Smooth muscle cell (in vitro differentiated cells): ENCODE results near the gene EEA1. TPM values are rescaled to one million over a fixed set of nuclear protein-coding genes. Genes with fewer than 3 reads are reported as not detected.
A peak's percentile ranks its signal among the peaks of the same experiment; 100 is the strongest.

ENCODE experiments used
- DNase-seq: peaks from one replicate; lab custom pipeline; 2025; ENCODE audit not compliant: unreplicated experiment; lab: John Stamatoyannopoulos, UW
- H2AFZ ChIP-seq: fragments of 200-600 bp; sonication (generic); 2 replicates; pipeline ENCODE4 v1.6.0; 2016; ENCODE audit warnings: antibody characterized with exemption, low read depth, mild to moderate bottlenecking
- H3F3A ChIP-seq: fragments of 200-600 bp; sonication (generic); 2 replicates; pipeline ENCODE4 v1.6.0; 2017; ENCODE audit warnings: antibody characterized with exemption, low read depth
- H3K27ac ChIP-seq: fragments of 200-600 bp; sonication (generic); 2 replicates; pipeline ENCODE4 v1.5.1; 2016; ENCODE audit warnings: low read depth, mild to moderate bottlenecking
- H3K27me3 ChIP-seq: fragments of 200-600 bp; sonication (generic); 2 replicates; pipeline ENCODE4 v1.6.1; 2016; ENCODE audit warnings: low read depth, mild to moderate bottlenecking
- H3K36me3 ChIP-seq: fragments of 200-600 bp; sonication (generic); 2 replicates; pipeline ENCODE4 v1.5.1; 2016; ENCODE audit warnings: low read depth
- H3K4me1 ChIP-seq: fragments of 200-600 bp; sonication (generic); 2 replicates; pipeline ENCODE4 v1.5.1; 2016; ENCODE audit warnings: low read depth
- H3K4me2 ChIP-seq: fragments of 200-600 bp; sonication (generic); 2 replicates; pipeline ENCODE4 v1.6.0; 2016; ENCODE audit warnings: mild to moderate bottlenecking
- H3K4me3 ChIP-seq: fragments of 200-600 bp; sonication (generic); 2 replicates; pipeline ENCODE4 v1.5.1; 2016; ENCODE audit warnings: mild to moderate bottlenecking
- H3K79me2 ChIP-seq: fragments of 200-600 bp; sonication (generic); 2 replicates; pipeline ENCODE4 v1.6.0; 2016; ENCODE audit warnings: low read depth, mild to moderate bottlenecking
- H3K9ac ChIP-seq: fragments of 200-600 bp; sonication (generic); 2 replicates; pipeline ENCODE4 v1.6.0; 2016; ENCODE audit warnings: low read depth
- H3K9me3 ChIP-seq: fragments of 200-600 bp; sonication (generic); replicated peaks from 2 replicates; pipeline ENCODE4 v1.5.1; 2016; ENCODE audit warnings: low read depth
- H4K20me1 ChIP-seq: fragments of 200-600 bp; sonication (generic); 2 replicates; pipeline ENCODE4 v1.6.0; 2016; ENCODE audit warnings: low read depth
- CTCF ChIP-seq: fragments of 200-600 bp; sonication (generic); IDR thresholded peaks from 2 replicates; pipeline ENCODE4 v1.5.1; 2017; ENCODE audit warnings: borderline replicate concordance, mild to moderate bottlenecking, antibody characterized with exemption; ENCODE audit not compliant: insufficient read depth, poor library complexity, severe bottlenecking
- WGBS: methylation state at CpG from one replicate; pipeline ENCODE4 v1.1.7; 2016; ENCODE audit warnings: low lambda C conversion rate; 5-methylcytosine and 5-hydroxymethylcytosine counted together
- polyA plus RNA-seq: library from polyadenylated mRNA; unstranded; fragments of >200 nt; fragmentation: Nextera tagmentation; extraction: Ambion mirVana; gene quantifications from 2 replicates; pipeline ENCODE4 v1.2.1, GENCODE V29; 2016
- total RNA-seq: library from RNA; depleted of rRNA; stranded (reverse); fragments of >200 nt; gene quantifications from 2 replicates; pipeline ENCODE4 v1.2.3, GENCODE V29; 2014

EEA1 gene
- total and polyA plus RNA-seq, 2 experiments from 2014 or later, result 25.1 to 29.0 TPM

- Histone ChIP-seq H3K36me3 (no peaks in the 10 kb centered on the region), H3K9ac (no peak overlapping the region), H3K27me3 (no peaks in the 10 kb centered on the region), H3K4me2 (peak overlapping the region; percentile 30), H3K27ac (peak overlapping the region; percentile 18), H3K4me3 (no peak overlapping the region), H3K4me1 (peaks cover 7% of the 10 kb centered on the region), H3K9me3 (no peaks in the 10 kb centered on the region), H3F3A (peaks cover 3% of the 10 kb centered on the region), H3K79me2 (no peaks in the 10 kb centered on the region), H2AFZ (no peak overlapping the region), H4K20me1 (no peaks in the 10 kb centered on the region)
- no peak for TF ChIP-seq CTCF
- DNase-seq, result no peak
- 65% methylated on average over 6 of the region's 6 CpGs for WGBS
Measured at GRCh38 chr12:92943482-92944250, 14.6 kb upstream of the EEA1 start.

- Histone ChIP-seq H3K4me3 (no peak overlapping the region), H3K9me3 (no peaks in the 10 kb centered on the region), H3K27ac (no peak overlapping the region), H3K4me1 (peaks cover 7% of the 10 kb centered on the region), H4K20me1 (no peaks in the 10 kb centered on the region), H3K4me2 (peak overlapping the region; percentile 54), H3F3A (peaks cover 3% of the 10 kb centered on the region), H2AFZ (no peak overlapping the region), H3K36me3 (no peaks in the 10 kb centered on the region), H3K9ac (no peak overlapping the region), H3K79me2 (no peaks in the 10 kb centered on the region), H3K27me3 (no peaks in the 10 kb centered on the region)
- TF ChIP-seq CTCF, result no peak
- no peak for DNase-seq
- WGBS, result 88% methylated on average over 1 of the region's 1 CpG
Measured at GRCh38 chr12:92942905-92943304, 13.8 kb upstream of the EEA1 start.

- no peaks in the 10 kb centered on the region for H3K36me3 ChIP-seq
- no peak overlapping the region for H3K4me2 ChIP-seq
- H4K20me1 ChIP-seq, result no peaks in the 10 kb centered on the region
- H3F3A ChIP-seq, result peaks cover 3% of the 10 kb centered on the region
- no peaks in the 10 kb centered on the region for H3K79me2 ChIP-seq
- no peak overlapping the region for H2AFZ ChIP-seq
- H3K9ac ChIP-seq, result no peak overlapping the region
- peaks cover 7% of the 10 kb centered on the region for H3K4me1 ChIP-seq
- no peak for DNase-seq
- TF ChIP-seq CTCF, result no peak
- H3K9me3 ChIP-seq, result no peaks in the 10 kb centered on the region
- no peak overlapping the region for H3K27ac ChIP-seq
- 70% methylated on average over 1 of the region's 1 CpG for WGBS
- H3K27me3 ChIP-seq, result no peaks in the 10 kb centered on the region
- no peak overlapping the region for H3K4me3 ChIP-seq
Measured at GRCh38 chr12:92939116-92939515, 10.0 kb upstream of the EEA1 start.

- H3K27ac ChIP-seq, result no peak overlapping the region
- no peak for DNase-seq
- H2AFZ ChIP-seq, result no peak overlapping the region
- H3K9ac ChIP-seq, result no peak overlapping the region
- H3K4me2 ChIP-seq, result no peak overlapping the region
- H4K20me1 ChIP-seq, result no peaks in the 10 kb centered on the region
- H3K9me3 ChIP-seq, result no peaks in the 10 kb centered on the region
- no peaks in the 10 kb centered on the region for H3K79me2 ChIP-seq
- no peaks in the 10 kb centered on the region for H3K36me3 ChIP-seq
- no peak overlapping the region for H3K4me3 ChIP-seq
- peaks cover 7% of the 10 kb centered on the region for H3K4me1 ChIP-seq
- no peaks in the 10 kb centered on the region for H3K27me3 ChIP-seq
- TF ChIP-seq CTCF, result no peak
- peaks cover 3% of the 10 kb centered on the region for H3F3A ChIP-seq
- WGBS, result 78% methylated on average over 4 of the region's 4 CpGs
Measured at GRCh38 chr12:92938638-92939037, 9.5 kb upstream of the EEA1 start.
